Thyroid gland (tissue), 4 donors: ENCODE data around the gene SNCAIP. TPM values are rescaled to one million over a fixed set of nuclear protein-coding genes. Genes with fewer than 3 reads are reported as not detected.

Experiments
- DNase-seq, 2 donors: peaks; one replicate each; pipeline ENCODE4 v3.0.0-alpha.2; 2019
- H3K27ac ChIP-seq, 3 donors: fragments of 200-600 bp; sonication (generic); 1 replicate in 2 of 3; 2 replicates in 1 of 3; pipeline ENCODE4 v1.5.1; 2016 to 2019; ENCODE audit warnings: mild to moderate bottlenecking in 1 of 3, moderate library complexity in 1 of 3
- H3K27me3 ChIP-seq: fragments of 200-600 bp; sonication (generic); one replicate; pipeline ENCODE4 v1.5.1; 2019
- H3K36me3 ChIP-seq, 2 donors: fragments of 200-600 bp; sonication (generic); one replicate each; pipeline ENCODE4 v1.5.1; 2016 to 2019
- H3K4me1 ChIP-seq, 2 donors: fragments of 200-600 bp; sonication (generic); one replicate each; pipeline ENCODE4 v1.5.1; 2017 to 2019
- H3K4me3 ChIP-seq, 3 donors: fragments of 200-600 bp; sonication (generic); replicated peaks in 1 of 3; 1 replicate in 2 of 3; 2 replicates in 1 of 3; pipeline ENCODE4 v1.5.1; 2016; ENCODE audit warnings: mild to moderate bottlenecking in 1 of 3
- H3K9me3 ChIP-seq: fragments of 200-600 bp; sonication (generic); one replicate; pipeline ENCODE4 v1.5.1; 2017
- CTCF ChIP-seq, 6 experiments: fragments of 200-600 bp in 3 of 6; fragments of 450-650 bp in 3 of 6; sonication (generic) in 3 of 6; IDR thresholded peaks; one replicate each; pipeline ENCODE4 v1.5.1; 2016 to 2019; ENCODE audit warnings: antibody characterized with exemption in 6 of 6, mild to moderate bottlenecking in 2 of 6, inconsistent platforms in 1 of 6, moderate library complexity in 1 of 6
- POLR2A ChIP-seq, 2 donors: fragments of 450-650 bp; IDR thresholded peaks; one replicate each; pipeline ENCODE4 v1.6.1; 2017; ENCODE audit warnings: antibody characterized with exemption in 2 of 2, mild to moderate bottlenecking in 2 of 2, moderate library complexity in 1 of 2
- WGBS, 2 donors: methylation state at CpG; one replicate each; pipeline ENCODE4 v1.1.5; 2017; 5-methylcytosine and 5-hydroxymethylcytosine counted together
- intact Hi-C: fragments of 100-400 bp; cut with DNase I; formaldehyde crosslinking; loops from one replicate; pipeline ENCODE4 v1.15.1; 2023
- total RNA-seq, 4 donors: library from RNA; depleted of rRNA; stranded (reverse); fragments of >200 nt; gene quantifications; one replicate each; pipeline ENCODE4 v1.2.3, GENCODE V29; 2016

The SNCAIP gene
- total RNA-seq, 4 donors from 2014 or later, result 4.0 to 12.8 (median 9.8) TPM

- Histone ChIP-seq H3K27me3 (no peaks in the 10 kb centered on the region), H3K36me3 (no peaks in the 10 kb centered on the region), H3K4me3 (no peak overlapping the region), H3K9me3 (no peaks in the 10 kb centered on the region), H3K27ac (no peak overlapping the region), H3K4me1 (no peaks in the 10 kb centered on the region)
- intact Hi-C loops, result no loop called here
- WGBS, 2 donors, result 86 to 87% methylated on average over 5 of the region's 5 CpGs
- TF ChIP-seq CTCF (IDR thresholded peaks at IDR 0.05) (no peak), POLR2A (IDR thresholded peaks at IDR 0.05) (no peak)
- DNase-seq, result no peak
Observed at GRCh38 chr5:122490718-122491117, 178.7 kb downstream of the SNCAIP start.

GRCh38 chr5:122492675-122493074 is 180.6 kb downstream of the SNCAIP start:
- TF ChIP-seq CTCF (IDR thresholded peaks at IDR 0.05), result no peak
- no peak for TF ChIP-seq POLR2A (IDR thresholded peaks at IDR 0.05)
- Histone ChIP-seq H3K4me1 (no peaks in the 10 kb centered on the region), H3K27ac (no peak overlapping the region), H3K36me3 (no peaks in the 10 kb centered on the region), H3K27me3 (no peaks in the 10 kb centered on the region), H3K9me3 (no peaks in the 10 kb centered on the region), H3K4me3 (no peak overlapping the region)
- intact Hi-C loops, result no loop called here
- WGBS, 2 donors, result 42 to 62% methylated on average over 3 of the region's 3 CpGs
- no peak for DNase-seq

- no peak for DNase-seq
- Histone ChIP-seq H3K36me3 (no peaks in the 10 kb centered on the region), H3K27ac (no peak overlapping the region), H3K4me1 (no peaks in the 10 kb centered on the region), H3K9me3 (no peaks in the 10 kb centered on the region), H3K4me3 (no peak overlapping the region), H3K27me3 (no peaks in the 10 kb centered on the region)
- TF ChIP-seq CTCF (IDR thresholded peaks at IDR 0.05) (no peak), POLR2A (IDR thresholded peaks at IDR 0.05) (no peak)
- 67 to 77% methylated on average over 6 to 9 of the region's 9 CpGs for WGBS, 2 donors
- intact Hi-C loops, result no loop called here
Observed at GRCh38 chr5:122493091-122494021, 181.3 kb downstream of the SNCAIP start.

GRCh38 chr5:122494109-122494508 is 182.1 kb downstream of the SNCAIP start:
- TF ChIP-seq POLR2A (IDR thresholded peaks at IDR 0.05) (no peak), CTCF (IDR thresholded peaks at IDR 0.05) (no peak)
- 62 to 66% methylated on average over 4 of the region's 4 CpGs for WGBS, 2 donors
- no peak for DNase-seq
- no peaks in the 10 kb centered on the region for H3K9me3 ChIP-seq
- no peak overlapping the region for H3K4me3 ChIP-seq
- H3K27me3 ChIP-seq, result no peaks in the 10 kb centered on the region
- intact Hi-C loops, result no loop called here
- no peaks in the 10 kb centered on the region for H3K4me1 ChIP-seq
- H3K27ac ChIP-seq, result no peak overlapping the region
- no peaks in the 10 kb centered on the region for H3K36me3 ChIP-seq

- no peak overlapping the region for H3K27ac ChIP-seq
- intact Hi-C loops, result no loop called here
Observed at GRCh38 chr5:122498163-122498562, 186.1 kb downstream of the SNCAIP start.

More at GRCh38 chr5:122498163-122498562, 186.1 kb downstream of the SNCAIP start:
- no peaks in the 10 kb centered on the region for H3K27me3 ChIP-seq
- TF ChIP-seq POLR2A (IDR thresholded peaks at IDR 0.05) (no peak), CTCF (IDR thresholded peaks at IDR 0.05) (no peak)
- 61 to 69% methylated on average over 2 of the region's 2 CpGs for WGBS, 2 donors
- no peaks in the 10 kb centered on the region for H3K36me3 ChIP-seq
- no peaks in the 10 kb centered on the region for H3K4me1 ChIP-seq
- no peak overlapping the region for H3K4me3 ChIP-seq
- no peaks in the 10 kb centered on the region for H3K9me3 ChIP-seq
- DNase-seq, result no peak
